Transverse colon (tissue), 3 donors: Measurements from ENCODE around the gene OCSTAMP.

Experiments
- POLR2A ChIP-seq: fragments of 450-650 bp; IDR thresholded peaks from one replicate; pipeline ENCODE4 v1.6.1; 2016; ENCODE audit warnings: antibody characterized with exemption, mild to moderate bottlenecking, moderate library complexity
- TF ChIP-seq, protein P1 (sequence below), 5 experiments: fragments of 200-600 bp in 3 of 5; fragments of 450-650 bp in 2 of 5; sonication (generic) in 3 of 5; IDR thresholded peaks; 1 replicate in 2 of 5; 2 replicates in 3 of 5; pipeline ENCODE4 v1.5.1; 2016 to 2017; ENCODE audit warnings: antibody characterized with exemption in 5 of 5, inconsistent platforms in 3 of 5, mild to moderate bottlenecking in 2 of 5, moderate library complexity in 1 of 5

DNA sequence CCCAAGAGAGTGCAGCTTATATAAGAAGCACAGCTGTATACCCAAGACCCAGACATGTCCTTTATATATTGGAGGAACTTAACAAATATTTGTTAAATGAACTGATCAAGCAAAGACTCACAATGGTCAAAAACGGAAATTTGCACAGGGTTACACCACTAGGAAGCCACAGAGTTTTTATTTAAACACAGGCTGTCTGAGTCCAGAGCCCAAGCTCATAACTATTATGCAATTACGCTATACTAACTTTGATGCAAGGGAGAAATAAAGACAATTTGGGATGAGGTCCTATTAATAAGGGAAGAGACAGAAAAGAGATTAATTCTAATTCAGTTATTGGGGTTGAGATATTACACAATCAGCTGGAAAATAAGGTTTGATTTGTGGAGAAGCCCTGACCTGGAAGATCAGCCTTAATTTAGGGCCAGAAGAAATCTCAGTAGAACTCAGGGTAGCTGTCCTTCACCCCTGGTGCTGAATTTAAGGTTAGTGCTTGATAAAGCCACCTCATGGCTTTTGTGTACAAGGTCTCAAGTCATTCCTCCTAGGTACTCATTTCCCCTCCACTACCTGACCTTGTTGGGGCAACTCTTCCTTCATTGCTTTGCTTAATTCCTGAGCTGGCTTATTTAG, 26.6 kb downstream of the OCSTAMP start:
- TF ChIP-seq, protein P1, sequence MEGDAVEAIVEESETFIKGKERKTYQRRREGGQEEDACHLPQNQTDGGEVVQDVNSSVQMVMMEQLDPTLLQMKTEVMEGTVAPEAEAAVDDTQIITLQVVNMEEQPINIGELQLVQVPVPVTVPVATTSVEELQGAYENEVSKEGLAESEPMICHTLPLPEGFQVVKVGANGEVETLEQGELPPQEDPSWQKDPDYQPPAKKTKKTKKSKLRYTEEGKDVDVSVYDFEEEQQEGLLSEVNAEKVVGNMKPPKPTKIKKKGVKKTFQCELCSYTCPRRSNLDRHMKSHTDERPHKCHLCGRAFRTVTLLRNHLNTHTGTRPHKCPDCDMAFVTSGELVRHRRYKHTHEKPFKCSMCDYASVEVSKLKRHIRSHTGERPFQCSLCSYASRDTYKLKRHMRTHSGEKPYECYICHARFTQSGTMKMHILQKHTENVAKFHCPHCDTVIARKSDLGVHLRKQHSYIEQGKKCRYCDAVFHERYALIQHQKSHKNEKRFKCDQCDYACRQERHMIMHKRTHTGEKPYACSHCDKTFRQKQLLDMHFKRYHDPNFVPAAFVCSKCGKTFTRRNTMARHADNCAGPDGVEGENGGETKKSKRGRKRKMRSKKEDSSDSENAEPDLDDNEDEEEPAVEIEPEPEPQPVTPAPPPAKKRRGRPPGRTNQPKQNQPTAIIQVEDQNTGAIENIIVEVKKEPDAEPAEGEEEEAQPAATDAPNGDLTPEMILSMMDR (IDR thresholded peaks at IDR 0.05) = no peak
- no peak for TF ChIP-seq POLR2A
